GM18867 (cell line): ENCODE measurements around the gene SIK1.
"Not testable (repeated sequence)": the region's sequence is repeated elsewhere in the genome, so short reads cannot be mapped to it uniquely, and the experiment has no call there.

Experiments used
- ATAC-seq: cut with Tn5 transposase; IDR thresholded peaks from one replicate; pipeline ENCODE4 v1.9.1; 2021; ENCODE audit warnings: mild to moderate bottlenecking, moderate library complexity; ENCODE audit not compliant: unreplicated experiment

SIK1 gene

GRCh38 chr21:43426404-43427241 lies at the start of gene SIK1:
SIK1 (minus strand) TSS chr21:43427131; CDS start chr21:43426178, 953 bp downstream.
- not testable (repeated sequence) for ATAC-seq

- not testable (repeated sequence) for ATAC-seq
These were observed 44.8 kb upstream of the SIK1 start for GRCh38 chr21:43471597-43472242.

GRCh38 chr21:43469719-43470458 lies 43.0 kb upstream of the SIK1 start:
- not testable (repeated sequence) for ATAC-seq

GRCh38 chr21:43467785-43468184 lies 40.9 kb upstream of the SIK1 start:
- no peak for ATAC-seq

GRCh38 chr21:43465159-43465558 lies 38.2 kb upstream of the SIK1 start:
- ATAC-seq = not testable (repeated sequence)

GRCh38 chr21:43463498-43464261 lies 36.7 kb upstream of the SIK1 start:
- not testable (repeated sequence) for ATAC-seq

- not testable (repeated sequence) for ATAC-seq
These were observed 36.0 kb upstream of the SIK1 start for GRCh38 chr21:43462932-43463331.

- not testable (repeated sequence) for ATAC-seq
These were observed 33.5 kb upstream of the SIK1 start for GRCh38 chr21:43460475-43460874.

- ATAC-seq = not testable (repeated sequence)
These were observed 32.1 kb upstream of the SIK1 start for GRCh38 chr21:43458995-43459394.

GRCh38 chr21:43456616-43457314 lies 29.8 kb upstream of the SIK1 start:
- not testable (repeated sequence) for ATAC-seq

- ATAC-seq = not testable (repeated sequence)
These were observed 28.8 kb upstream of the SIK1 start for GRCh38 chr21:43455717-43456116.

GRCh38 chr21:43454176-43454575 lies 27.2 kb upstream of the SIK1 start:
- not testable (repeated sequence) for ATAC-seq

GRCh38 chr21:43451850-43452249 lies 24.9 kb upstream of the SIK1 start:
- not testable (repeated sequence) for ATAC-seq

- ATAC-seq = not testable (repeated sequence)
These were observed 23.4 kb upstream of the SIK1 start for GRCh38 chr21:43450287-43450686.

GRCh38 chr21:43447353-43447977 lies 20.5 kb upstream of the SIK1 start:
- ATAC-seq = not testable (repeated sequence)

GRCh38 chr21:43446277-43446932 lies 19.5 kb upstream of the SIK1 start:
- not testable (repeated sequence) for ATAC-seq

GRCh38 chr21:43444524-43444923 lies 17.6 kb upstream of the SIK1 start:
- not testable (repeated sequence) for ATAC-seq

GRCh38 chr21:43442571-43442970 lies 15.6 kb upstream of the SIK1 start:
- ATAC-seq = not testable (repeated sequence)
